GM18526 (cell line): Measurements from ENCODE around the gene LAPTM4A.
A peak's percentile ranks its signal among the peaks of the same experiment; 100 is the strongest.

Experiments used
- POLR2A ChIP-seq: IDR thresholded peaks from 3 replicates; pipeline ENCODE4 v1.6.1; 2011; ENCODE audit not compliant: insufficient read length; ENCODE audit errors: extremely low read depth

Gene LAPTM4A

DNA sequence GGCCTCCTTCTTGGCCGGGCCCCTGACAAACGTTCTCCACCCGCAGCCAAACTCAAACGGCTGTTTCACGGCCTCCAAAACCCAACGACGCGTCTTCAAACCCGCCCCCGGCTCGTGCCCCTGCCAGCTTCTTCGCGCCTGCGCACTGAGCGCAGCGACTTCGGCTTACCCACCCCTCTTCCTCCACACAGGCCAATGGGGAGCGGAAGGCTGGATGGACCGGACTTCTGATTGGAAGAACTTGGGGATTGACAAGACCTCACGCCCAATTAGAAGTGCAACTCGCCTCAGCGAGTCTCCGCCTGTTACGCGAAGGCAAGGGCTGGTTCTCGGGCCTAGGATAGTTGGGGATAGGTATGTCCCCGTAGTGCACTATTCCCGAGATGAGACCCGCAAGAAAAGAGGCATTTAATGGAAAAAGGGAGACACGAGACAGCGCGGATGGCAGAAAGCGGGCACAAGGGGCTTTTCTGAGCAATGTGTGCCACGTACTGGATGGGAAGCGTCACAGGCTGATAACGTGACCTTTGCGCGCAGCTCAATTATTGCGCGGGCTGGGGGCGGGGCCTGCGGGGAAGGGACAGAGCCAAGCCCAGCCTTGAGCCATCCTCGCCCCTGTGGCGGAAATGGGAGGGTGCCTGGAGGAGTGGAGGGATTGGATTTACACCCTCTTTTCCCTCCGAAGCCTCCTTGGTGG is at the start of gene LAPTM4A:
Gene LAPTM4A (minus strand): TSS at position 97 of the 697 bp plus-strand sequence. CDS start 108 bp downstream, outside the sequence.
- peak; percentile 70 for TF ChIP-seq POLR2A

DNA sequence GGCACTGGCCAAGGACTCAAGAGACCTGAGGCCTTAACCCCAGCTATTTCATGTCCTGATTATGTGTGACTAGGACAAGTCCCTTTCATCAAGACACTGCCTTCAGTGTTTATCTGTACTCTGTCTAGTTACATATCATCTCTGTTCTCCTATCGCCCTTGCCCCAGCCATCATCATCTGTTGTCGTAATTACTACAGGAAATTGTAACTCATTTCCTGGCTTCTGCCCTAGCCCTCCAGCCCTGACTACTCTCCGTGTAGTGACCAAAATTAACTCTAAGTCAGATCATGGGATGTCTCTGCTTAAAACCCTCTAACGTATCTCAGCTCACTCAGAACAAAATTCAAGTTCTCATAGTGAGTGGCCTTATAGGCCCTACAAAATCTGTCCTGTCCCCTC is 49.3 kb upstream of the LAPTM4A start:
- TF ChIP-seq POLR2A, result no peak

DNA sequence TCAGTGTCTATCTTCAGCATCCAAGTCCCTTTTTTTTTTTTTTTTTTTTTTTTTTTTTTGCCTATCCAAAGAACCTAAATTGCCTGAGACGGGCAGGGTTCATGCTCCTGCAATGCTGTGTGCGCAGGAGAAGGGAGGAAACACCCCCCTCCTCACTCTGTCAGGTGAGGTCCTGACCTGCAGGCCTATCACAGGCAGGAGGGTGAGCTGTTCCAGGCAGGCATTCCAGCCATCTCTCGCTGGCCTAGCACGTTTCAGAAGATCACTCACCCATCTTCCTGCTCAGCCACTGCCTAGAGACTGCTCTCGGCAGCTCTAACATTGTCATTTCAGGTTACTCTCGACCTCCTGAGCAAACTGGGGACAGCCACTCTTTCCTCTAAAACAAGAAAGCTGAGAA is 48.4 kb upstream of the LAPTM4A start:
- no peak for TF ChIP-seq POLR2A

DNA sequence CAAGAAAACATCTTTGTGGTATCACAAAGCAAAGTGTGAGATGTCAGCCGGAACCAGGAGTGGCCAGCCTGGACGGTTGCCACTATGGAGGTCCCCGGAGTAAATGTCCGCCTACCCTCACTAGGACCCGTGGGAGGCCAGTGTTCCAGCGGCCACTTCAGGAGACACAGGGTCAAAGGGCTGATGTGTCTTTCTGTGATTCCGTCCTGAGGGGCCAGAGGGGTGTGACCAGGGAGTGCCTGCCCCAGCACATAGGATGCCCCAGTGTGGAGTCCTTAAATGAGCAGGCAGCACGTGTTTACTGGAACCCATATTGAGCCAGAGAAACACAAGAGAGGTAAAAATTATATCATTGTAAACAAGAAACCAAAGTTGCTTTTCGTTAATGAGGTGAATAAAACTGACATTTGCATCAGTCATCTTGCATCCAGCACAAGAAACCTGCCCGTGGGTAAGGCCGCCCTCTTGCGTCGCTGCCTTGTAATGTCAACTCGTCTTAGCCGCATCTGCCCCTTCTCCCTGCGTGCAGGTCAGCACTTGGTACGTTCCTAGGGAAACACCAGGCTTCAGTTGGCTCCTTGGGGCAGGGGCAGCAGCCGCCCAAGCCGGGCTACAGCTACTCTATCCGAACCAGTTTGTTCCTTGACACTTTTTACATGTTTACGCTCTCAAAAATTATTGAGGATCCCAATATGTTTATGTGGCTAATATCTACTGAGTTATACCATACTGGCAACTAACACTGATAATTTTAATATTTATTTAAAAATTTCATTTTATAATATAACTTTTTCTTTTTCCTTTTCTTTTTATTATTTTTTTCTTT is 46.7 kb upstream of the LAPTM4A start:
- no peak for TF ChIP-seq POLR2A

DNA sequence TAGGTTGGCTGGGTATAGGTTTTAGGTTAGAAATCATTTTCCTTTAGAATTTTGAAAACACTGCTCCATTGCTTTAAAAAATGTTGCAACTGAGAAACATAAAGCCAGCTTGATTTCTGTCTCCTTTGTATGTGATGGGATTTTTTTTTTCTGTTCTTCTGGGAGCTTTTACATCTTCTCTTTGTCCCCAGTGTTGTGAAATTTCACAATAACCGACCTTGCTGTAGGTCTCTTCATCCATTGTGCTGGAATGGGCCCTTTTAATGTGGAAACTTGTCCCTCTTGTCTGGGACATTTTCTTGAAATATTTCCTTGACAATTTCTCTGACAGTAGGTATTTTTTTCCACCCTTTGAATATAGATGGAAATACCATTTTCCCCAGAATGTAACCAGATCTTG is 44.0 kb upstream of the LAPTM4A start:
- TF ChIP-seq POLR2A, result no peak

DNA sequence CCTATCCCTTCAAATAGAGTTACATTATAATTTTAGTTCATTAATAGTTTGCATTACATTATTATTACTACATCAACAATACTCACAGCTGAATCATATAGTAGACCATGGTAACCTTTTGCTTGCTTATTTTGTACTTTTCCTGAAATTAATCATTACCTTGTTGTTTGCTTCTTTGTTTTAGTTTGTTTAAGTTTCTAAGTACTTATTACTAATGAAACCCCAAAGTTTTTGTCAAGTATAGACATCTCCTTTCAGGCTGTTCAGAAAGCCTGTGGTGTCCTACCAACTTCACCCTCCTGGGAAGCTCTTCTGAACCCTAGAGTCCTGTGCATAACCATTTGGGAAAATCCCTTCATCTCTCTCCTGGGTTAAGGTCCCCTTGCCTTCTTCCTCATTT is 43.5 kb upstream of the LAPTM4A start:
- TF ChIP-seq POLR2A, result no peak

DNA sequence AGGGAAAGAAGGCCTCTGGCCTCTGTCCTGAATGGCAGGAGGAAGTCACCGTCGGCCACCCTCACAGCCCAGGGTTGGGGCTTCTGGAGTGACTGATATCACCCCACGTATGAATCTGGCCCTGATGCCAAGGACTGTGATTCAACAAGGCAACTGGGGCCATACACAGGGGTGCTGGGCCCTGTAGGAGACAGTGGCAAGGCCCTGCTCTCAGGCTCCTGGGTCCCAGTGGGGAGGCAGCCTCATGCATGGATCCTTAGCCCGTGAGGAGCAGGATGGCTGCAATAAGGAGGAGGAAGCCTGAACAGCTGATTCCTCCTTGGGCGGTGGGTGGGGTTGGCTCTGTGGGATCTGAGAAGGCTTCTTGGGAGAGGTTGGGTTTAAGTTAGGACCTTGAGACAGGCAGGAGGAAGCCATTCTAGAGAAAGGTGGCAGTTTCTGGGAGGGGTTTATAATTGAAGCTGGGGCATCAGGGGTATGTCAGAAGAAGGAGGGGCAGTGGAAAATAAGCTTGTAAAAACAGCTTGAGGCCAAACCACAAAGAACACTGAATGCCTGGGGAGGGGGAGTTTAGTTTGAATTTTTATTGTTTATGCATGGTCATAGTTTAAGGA is 42.8 kb upstream of the LAPTM4A start:
- TF ChIP-seq POLR2A, result no peak

DNA sequence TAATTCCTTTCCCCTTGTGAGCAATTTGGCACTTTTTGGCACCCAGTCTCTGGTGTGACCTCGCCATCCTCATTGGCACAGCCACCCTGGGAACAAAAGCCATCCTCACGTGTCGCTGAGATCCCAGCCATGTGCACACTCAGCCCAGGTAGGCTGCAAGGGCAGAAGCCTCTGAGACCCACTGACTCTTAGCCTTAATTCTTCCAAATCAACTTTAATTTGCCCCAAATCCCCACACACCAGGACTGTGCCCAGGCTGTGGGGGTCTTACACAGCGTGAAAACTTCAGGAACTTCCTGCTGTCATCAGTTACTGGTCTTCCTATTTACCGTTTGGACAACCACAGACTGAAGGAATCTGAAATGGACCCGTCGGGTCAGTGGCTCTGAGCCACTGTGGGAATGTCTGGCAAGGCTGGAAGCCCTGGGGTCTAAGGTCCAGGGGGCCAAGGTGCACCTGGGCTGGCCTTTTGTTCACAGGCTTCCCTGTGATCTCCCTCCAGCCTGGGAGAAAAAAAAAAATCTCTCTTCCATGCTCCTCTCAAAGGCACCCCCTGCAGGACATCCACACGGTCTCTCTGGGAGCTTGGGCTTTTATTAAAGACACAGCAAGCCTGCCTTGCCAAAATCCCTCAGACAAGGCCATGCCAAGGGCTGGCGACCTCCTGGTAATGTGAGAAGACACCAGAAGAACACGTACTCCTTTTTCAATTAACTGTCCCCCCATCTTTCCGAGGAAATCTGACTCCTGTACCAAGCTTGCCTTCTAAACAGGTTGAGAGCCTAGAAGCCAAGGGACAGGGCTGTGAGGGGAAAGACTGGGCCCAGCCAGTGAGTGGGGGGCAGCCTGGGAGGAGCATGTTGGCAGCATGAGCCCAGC is 42.1 kb upstream of the LAPTM4A start:
- no peak for TF ChIP-seq POLR2A

DNA sequence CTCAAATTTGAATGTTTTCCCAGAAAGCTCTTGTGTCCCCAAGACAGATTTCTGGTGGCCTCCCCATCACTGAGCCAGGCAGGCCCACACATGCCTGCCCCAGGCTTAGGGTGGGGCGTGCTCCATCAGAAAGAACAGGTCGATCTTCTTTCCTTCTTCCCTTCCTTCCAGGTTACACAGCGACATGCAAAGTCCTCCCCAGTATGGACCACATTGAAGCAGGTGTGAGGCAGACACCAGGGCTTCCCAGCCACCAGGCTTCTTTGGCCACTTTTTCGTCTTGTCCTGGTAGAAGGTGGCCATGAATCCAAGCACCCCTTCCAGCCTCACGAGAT is 41.4 kb upstream of the LAPTM4A start:
- TF ChIP-seq POLR2A, result no peak

DNA sequence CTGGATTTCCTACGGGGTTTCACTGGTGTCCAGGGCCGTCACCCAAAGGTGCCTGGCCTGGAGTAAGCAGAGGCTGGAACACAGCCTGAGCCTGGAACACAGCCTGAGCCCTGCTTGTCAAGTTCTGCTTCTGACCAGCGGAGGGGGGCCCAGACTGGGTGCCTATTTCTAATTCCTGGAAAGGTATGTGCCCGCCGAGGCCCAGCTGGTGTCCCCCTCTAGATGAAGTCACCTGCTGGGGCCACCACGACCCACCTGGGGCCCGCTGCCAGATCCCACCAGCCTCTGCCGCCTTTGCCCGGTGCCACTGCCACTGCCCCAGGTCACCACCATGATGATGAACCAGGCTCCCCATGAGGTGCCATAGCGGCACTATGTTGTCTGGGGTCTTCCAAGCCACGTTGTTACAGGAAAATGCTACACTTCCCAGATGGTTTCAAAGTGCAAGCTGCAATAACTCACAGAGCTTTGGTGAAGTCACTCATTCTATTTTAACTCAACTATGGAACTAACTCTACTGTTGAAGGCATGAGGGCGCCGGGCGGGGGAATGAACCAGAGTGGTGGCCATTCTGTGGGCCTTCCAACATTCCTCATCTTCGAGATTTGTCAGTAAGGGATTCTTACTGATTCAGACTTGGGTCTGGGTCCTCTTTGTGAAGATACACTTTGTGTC is 40.9 kb upstream of the LAPTM4A start:
- TF ChIP-seq POLR2A, result no peak

DNA sequence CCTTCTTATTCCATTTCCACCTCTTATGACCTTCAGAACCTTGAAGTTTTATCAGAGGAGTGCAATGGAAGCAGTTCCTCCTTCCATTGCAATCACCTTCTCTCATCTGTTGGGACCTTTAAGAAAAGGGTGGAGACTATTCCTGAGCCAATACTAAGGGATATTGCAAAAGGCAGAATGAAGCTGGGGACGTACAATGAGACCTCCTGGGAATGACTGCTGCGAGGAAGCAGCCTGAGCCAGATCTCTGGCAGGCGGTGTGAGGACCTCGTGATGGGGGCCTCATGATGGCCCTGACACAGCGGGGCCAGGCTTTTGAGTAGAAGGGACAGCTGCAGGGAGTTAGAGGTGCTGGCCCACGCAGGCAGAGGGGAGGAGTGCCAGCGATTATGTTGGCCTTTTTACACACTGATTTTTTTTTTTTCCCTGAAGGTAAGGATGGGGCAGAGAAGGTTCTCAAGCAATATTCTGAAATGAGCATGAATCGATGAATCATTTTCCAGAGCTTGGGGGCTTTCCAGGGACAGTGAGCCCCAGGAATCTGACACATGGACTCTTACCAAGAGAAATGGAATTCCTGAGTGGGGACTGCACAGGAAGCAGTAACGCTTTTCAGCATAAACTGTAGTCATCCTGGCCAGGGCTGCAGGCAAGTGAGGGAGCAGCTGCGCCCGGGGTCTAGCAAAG is 40.0 kb upstream of the LAPTM4A start:
- no peak for TF ChIP-seq POLR2A

DNA sequence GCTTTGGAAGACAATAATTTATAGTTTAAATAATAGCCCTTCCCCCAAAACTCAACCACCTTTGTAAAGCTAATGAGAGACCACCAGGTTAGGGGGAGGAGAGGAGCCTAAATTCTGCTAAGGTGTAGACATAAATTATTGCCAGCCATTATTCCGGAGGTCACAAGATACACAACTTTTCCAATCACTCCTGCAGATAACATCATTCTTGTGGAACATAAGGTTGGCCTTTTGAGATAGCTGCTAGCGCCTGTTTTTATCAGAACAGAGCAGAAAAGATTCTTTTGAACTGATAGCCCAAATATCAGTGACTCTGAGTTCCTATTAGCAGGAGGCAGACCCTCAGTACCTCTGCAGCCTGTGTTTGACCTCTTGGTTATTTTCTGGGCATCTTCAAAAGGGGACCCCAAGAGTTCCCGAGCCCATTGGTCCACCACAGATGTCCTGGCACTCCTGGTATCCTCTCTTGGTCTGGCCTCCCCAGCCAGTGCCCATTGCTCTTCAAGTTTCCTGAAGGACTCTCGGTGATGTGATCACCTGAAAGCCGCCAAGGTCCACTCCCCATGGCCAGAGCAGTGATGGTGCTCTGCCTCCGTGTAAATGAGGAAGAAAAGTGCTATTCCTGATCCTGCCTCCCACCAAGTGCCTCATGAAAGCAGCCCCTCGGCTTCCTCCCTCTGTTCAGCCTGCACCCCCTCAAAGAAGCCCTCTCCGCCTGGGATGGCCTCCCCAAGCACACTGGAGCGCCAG is 38.5 kb upstream of the LAPTM4A start:
- no peak for TF ChIP-seq POLR2A

DNA sequence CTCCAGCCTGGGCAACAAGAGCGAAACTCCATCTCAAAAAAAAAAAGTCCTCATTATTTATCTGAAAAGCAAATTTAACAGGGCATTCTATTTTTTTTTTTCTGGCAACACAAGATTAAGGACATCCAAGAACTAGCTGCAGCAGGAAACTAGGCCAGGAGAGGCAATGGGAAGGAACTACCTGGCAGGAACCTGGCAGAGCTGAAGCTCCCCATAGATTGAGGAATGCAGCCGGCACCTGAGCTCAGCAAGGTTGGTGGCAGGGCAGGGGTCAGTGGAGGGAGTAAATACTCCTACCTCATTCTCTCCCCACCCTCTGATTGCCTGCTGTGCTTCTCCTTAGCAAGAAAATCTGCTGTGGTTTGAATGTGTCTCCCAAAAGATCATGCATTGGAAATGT is 30.4 kb upstream of the LAPTM4A start:
- TF ChIP-seq POLR2A, result no peak
